Coronary artery (tissue), 2 donors: Measurements from ENCODE around the gene NUDT14.

Experiments
- DNase-seq: peaks from one replicate; pipeline ENCODE4 v3.0.0-alpha.2; 2017; ENCODE audit warnings: low spot score
- H3K27ac ChIP-seq, 2 donors: fragments of 200-600 bp; sonication (generic); one replicate each; pipeline ENCODE4 v1.5.1; 2016 to 2019
- H3K4me3 ChIP-seq: fragments of 200-600 bp; sonication (generic); 2 replicates; pipeline ENCODE4 v1.5.1; 2016; ENCODE audit warnings: mild to moderate bottlenecking, moderate library complexity
- CTCF ChIP-seq: fragments of 200-600 bp; sonication (generic); IDR thresholded peaks from one replicate; pipeline ENCODE4 v1.5.1; 2019; ENCODE audit warnings: antibody characterized with exemption

The NUDT14 gene

GRCh38 chr14:105212541-105213300 is 31.6 kb upstream of the NUDT14 start:
- no peak for TF ChIP-seq CTCF
- DNase-seq, result no peak
- Histone ChIP-seq H3K4me3 (no peak overlapping the region), H3K27ac (no peak overlapping the region)

GRCh38 chr14:105211758-105212089 is 30.6 kb upstream of the NUDT14 start:
- TF ChIP-seq CTCF, result no peak
- no peak overlapping the region for H3K27ac ChIP-seq
- no peak overlapping the region for H3K4me3 ChIP-seq
- no peak for DNase-seq

- no peak for TF ChIP-seq CTCF
- Histone ChIP-seq H3K27ac (no peak overlapping the region), H3K4me3 (no peak overlapping the region)
- no peak for DNase-seq
These were observed 30.1 kb upstream of the NUDT14 start for GRCh38 chr14:105211086-105211757.

- Histone ChIP-seq H3K27ac (no peak overlapping the region), H3K4me3 (no peak overlapping the region)
- DNase-seq, result no peak
- no peak for TF ChIP-seq CTCF
These were observed 29.3 kb upstream of the NUDT14 start for GRCh38 chr14:105210266-105211025.

- H3K27ac ChIP-seq, result no peak overlapping the region
- DNase-seq, result no peak
- H3K4me3 ChIP-seq, result no peak overlapping the region
- no peak for TF ChIP-seq CTCF
These were observed 28.5 kb upstream of the NUDT14 start for GRCh38 chr14:105209646-105210045.

GRCh38 chr14:105209091-105209490 is 28.0 kb upstream of the NUDT14 start:
- no peak for TF ChIP-seq CTCF
- no peak overlapping the region for H3K27ac ChIP-seq
- H3K4me3 ChIP-seq, result no peak overlapping the region
- no peak for DNase-seq
